T-helper 1 cell treated with Interleukin-12 subunit alpha and Interleukin-12 subunit beta and Interleukin-4 antibody, amounts not matched to agents 30 ng/mL and 1 ng/mL, for 36 hours (primary cell): ENCODE data around the gene IVD. TPM values are rescaled to one million over a fixed set of nuclear protein-coding genes. Genes with fewer than 3 reads are reported as not detected.

Source experiments
- intact Hi-C: fragments of 100-400 bp; cut with micrococcal nuclease; formaldehyde crosslinking; loops from one replicate; pipeline ENCODE4 v1.15.1; 2024
- total RNA-seq: library from RNA; stranded (reverse); gene quantifications from 2 replicates; pipeline ENCODE4 v1.2.3, GENCODE V29; 2022

IVD gene
- total RNA-seq, 1 donor from 2014 or later = 39.0 TPM

- intact Hi-C loops = no loop called here
Observed at GRCh38 chr15:40410476-40410875, 4.9 kb downstream of the IVD start.

- intact Hi-C loops = no loop called here
Observed at GRCh38 chr15:40412095-40412759, 6.6 kb downstream of the IVD start.

- intact Hi-C loops = no loop called here
Observed at GRCh38 chr15:40413036-40413435, 7.4 kb downstream of the IVD start.

- intact Hi-C loops = no loop called here
Observed at GRCh38 chr15:40414816-40415215, 9.2 kb downstream of the IVD start.

GRCh38 chr15:40415226-40415625 lies 9.6 kb downstream of the IVD start:
- intact Hi-C loops = no loop called here

GRCh38 chr15:40416056-40416455 lies 10.5 kb downstream of the IVD start:
- intact Hi-C loops = no loop called here

- intact Hi-C loops = no loop called here
Observed at GRCh38 chr15:40418126-40418525, 12.5 kb downstream of the IVD start.

- intact Hi-C loops = loop anchor here (10.0 kb wide), 1 partner anchor 375 kb away; no protein-coding TSS in a partner anchor
Observed at GRCh38 chr15:40420071-40420713, 14.6 kb downstream of the IVD start.

- intact Hi-C loops = loop anchor here (10.0 kb wide), 1 partner anchor 376 kb away; no protein-coding TSS in a partner anchor
Observed at GRCh38 chr15:40420793-40421192, 15.2 kb downstream of the IVD start.

- intact Hi-C loops = loop anchor here (1.0 to 10.0 kb wide), 7 partner anchors 13 to 377 kb away; partner anchors contain the start of gene KNSTRN
Observed at GRCh38 chr15:40421246-40422157, 15.9 kb downstream of the IVD start.

- intact Hi-C loops = loop anchor here (10.0 kb wide), 1 partner anchor 380 kb away; no protein-coding TSS in a partner anchor
Observed at GRCh38 chr15:40424483-40425115, 19.0 kb downstream of the IVD start.

- intact Hi-C loops = loop anchor here (10.0 kb wide), 1 partner anchor 381 kb away; no protein-coding TSS in a partner anchor
Observed at GRCh38 chr15:40425681-40426080, 20.1 kb downstream of the IVD start.

GRCh38 chr15:40427188-40427587 lies 21.6 kb downstream of the IVD start:
- intact Hi-C loops = loop anchor here (10.0 kb wide), 1 partner anchor 382 kb away; no protein-coding TSS in a partner anchor

GRCh38 chr15:40428185-40428584 lies 22.6 kb downstream of the IVD start:
- intact Hi-C loops = loop anchor here (10.0 kb wide), 1 partner anchor 383 kb away; no protein-coding TSS in a partner anchor

- intact Hi-C loops = loop anchor here (10.0 kb wide), 1 partner anchor 384 kb away; no protein-coding TSS in a partner anchor
Observed at GRCh38 chr15:40429068-40429710, 23.6 kb downstream of the IVD start.

GRCh38 chr15:40430271-40430805 lies 24.7 kb downstream of the IVD start:
- intact Hi-C loops = loop anchor here (10.0 kb wide), 1 partner anchor 646 kb away; the partner anchor contains the start of gene FSIP1

- intact Hi-C loops = loop anchor here (10.0 kb wide), 1 partner anchor 650 kb away; the partner anchor contains the start of gene FSIP1
Observed at GRCh38 chr15:40435023-40435709, 29.6 kb downstream of the IVD start.

GRCh38 chr15:40435710-40436089 lies 30.1 kb downstream of the IVD start:
- intact Hi-C loops = loop anchor here (10.0 kb wide), 1 partner anchor 651 kb away; the partner anchor contains the start of gene FSIP1
